Esophagus squamous epithelium (tissue), 5 donors: ENCODE measurements around the gene HNRNPD. TPM values are rescaled to one million over a fixed set of nuclear protein-coding genes. Genes with fewer than 3 reads are reported as not detected.

Experiments
- DNase-seq: peaks from one replicate; lab custom pipeline; 2025; lab: John Stamatoyannopoulos, UW
- H3K27ac ChIP-seq, 4 donors: fragments of 200-600 bp; sonication (generic); one replicate each; pipeline ENCODE4 v1.5.1; 2016 to 2019; ENCODE audit warnings: mild to moderate bottlenecking in 1 of 4
- H3K27me3 ChIP-seq, 4 donors: fragments of 200-600 bp; sonication (generic); 1 replicate in 3 of 4; 2 replicates in 1 of 4; pipeline versions ENCODE4 v1.5.1 to v1.6.0; 2017 to 2021; ENCODE audit warnings: antibody characterized with exemption in 1 of 4
- H3K36me3 ChIP-seq, 3 donors: fragments of 200-600 bp; sonication (generic); one replicate each; pipeline ENCODE4 v1.5.1; 2016 to 2019
- H3K4me1 ChIP-seq, 3 donors: fragments of 200-600 bp; sonication (generic); one replicate each; pipeline ENCODE4 v1.5.1; 2017 to 2019
- H3K4me3 ChIP-seq, 4 donors: fragments of 200-600 bp; sonication (generic); 1 replicate in 3 of 4; 2 replicates in 1 of 4; pipeline ENCODE4 v1.5.1; 2016 to 2019; ENCODE audit warnings: mild to moderate bottlenecking in 2 of 4, moderate library complexity in 1 of 4
- H3K9me3 ChIP-seq, 3 donors: fragments of 200-600 bp; sonication (generic); one replicate each; pipeline ENCODE4 v1.5.1; 2016 to 2019
- CTCF ChIP-seq, 6 experiments: fragments of 450-650 bp in 4 of 6; fragments of 200-600 bp in 2 of 6; sonication (generic) in 2 of 6; IDR thresholded peaks; one replicate each; pipeline ENCODE4 v1.5.1; 2016 to 2019; ENCODE audit warnings: antibody characterized with exemption in 6 of 6, mild to moderate bottlenecking in 4 of 6, moderate library complexity in 4 of 6
- POLR2A ChIP-seq, 4 donors: fragments of 450-650 bp; IDR thresholded peaks; one replicate each; pipeline ENCODE4 v1.6.1; 2017; ENCODE audit warnings: antibody characterized with exemption in 4 of 4, mild to moderate bottlenecking in 4 of 4, moderate library complexity in 3 of 4
- WGBS, 2 donors: methylation state at CpG; one replicate each; pipeline ENCODE4 v1.1.5; 2018; 5-methylcytosine and 5-hydroxymethylcytosine counted together
- intact Hi-C: fragments of 100-400 bp; cut with DNase I; formaldehyde crosslinking; loops from one replicate; pipeline ENCODE4 v1.15.0; 2022
- total RNA-seq, 4 donors: library from RNA; depleted of rRNA; stranded (reverse); fragments of >200 nt; gene quantifications; one replicate each; pipeline ENCODE4 v1.1.0, GENCODE V29; 2016
- donor health status: DM: yes; HTN: yes; CAD: no.

Gene HNRNPD
- 100 to 1,000 TPM in 1 of 4 donors, 10 to 100 TPM in 3; 49.9 to 105 (median 71.0) TPM for total RNA-seq

- 0 to 1% methylated on average over 39 to 43 of the region's 83 CpGs for WGBS, 2 donors
- DNase-seq, result peak; percentile 94
- Histone ChIP-seq H3K27ac (peak within 1 kb of the TSS; percentile 99 to 100 (median 100)), H3K27me3 (no peaks in the 10 kb centered on the region), H3K36me3 (peaks cover 0 to 12% (median 0%) of the 10 kb centered on the region in 3 donors), H3K4me1 (peaks cover 21 to 51% (median 34%) of the 10 kb centered on the region in 3 donors), H3K4me3 (peak within 1 kb of the TSS; percentile 76 to 97 (median 90)), H3K9me3 (no peaks in the 10 kb centered on the region)
- intact Hi-C loops, result loop anchor here (2.0 kb wide), 1 partner anchor 55 kb away; no protein-coding TSS in a partner anchor
- TF ChIP-seq CTCF (IDR thresholded peaks at IDR 0.05), result peak in 2 of 6 experiments; percentile 5 to 27
- TF ChIP-seq POLR2A (IDR thresholded peaks at IDR 0.05), result peak in 3 of 4 donors; percentile 22 to 90 (median 80)
Observed at GRCh38 chr4:82373816-82374625, at the start of gene HNRNPD. Gene HNRNPD (minus strand): TSS chr4:82373991. CDS start chr4:82373678, 313 bp downstream.

GRCh38 chr4:82422616-82423015, 48.8 kb upstream of the HNRNPD start:
- H3K36me3 ChIP-seq, result peaks cover 6 to 57% (median 34%) of the 10 kb centered on the region in 3 donors
- intact Hi-C loops, result no loop called here
- no peak for DNase-seq
- no peak overlapping the region for H3K4me3 ChIP-seq
- no peaks in the 10 kb centered on the region for H3K27me3 ChIP-seq
- H3K9me3 ChIP-seq, result no peaks in the 10 kb centered on the region
- TF ChIP-seq CTCF (IDR thresholded peaks at IDR 0.05) (no peak), POLR2A (IDR thresholded peaks at IDR 0.05) (no peak)
- H3K4me1 ChIP-seq, result peaks cover 6 to 27% (median 13%) of the 10 kb centered on the region in 3 donors
- no peak overlapping the region for H3K27ac ChIP-seq
- 80 to 81% methylated on average over 5 of the region's 5 CpGs for WGBS, 2 donors

- 78 to 80% methylated on average over 13 of the region's 13 CpGs for WGBS, 2 donors
- Histone ChIP-seq H3K27ac (no peak overlapping the region), H3K4me3 (no peak overlapping the region), H3K36me3 (peaks cover 6 to 51% (median 34%) of the 10 kb centered on the region in 3 donors), H3K27me3 (no peaks in the 10 kb centered on the region), H3K4me1 (peaks cover 5 to 21% (median 7%) of the 10 kb centered on the region in 3 donors), H3K9me3 (no peaks in the 10 kb centered on the region)
- no peak for TF ChIP-seq CTCF (IDR thresholded peaks at IDR 0.05)
- intact Hi-C loops, result no loop called here
- no peak for DNase-seq
Observed at GRCh38 chr4:82421796-82422560, 48.2 kb upstream of the HNRNPD start.

- peaks cover 0 to 4% (median 0%) of the 10 kb centered on the region in 4 donors for H3K27me3 ChIP-seq
- no peak for DNase-seq
- no peak overlapping the region for H3K4me3 ChIP-seq
- no peak for TF ChIP-seq POLR2A (IDR thresholded peaks at IDR 0.05)
- no peak for TF ChIP-seq CTCF (IDR thresholded peaks at IDR 0.05)
- H3K9me3 ChIP-seq, result no peaks in the 10 kb centered on the region
- intact Hi-C loops, result no loop called here
- H3K4me1 ChIP-seq, result no peaks in the 10 kb centered on the region
- 56 to 80% methylated on average over 3 of the region's 3 CpGs for WGBS, 2 donors
- H3K27ac ChIP-seq, result no peak overlapping the region
- H3K36me3 ChIP-seq, result peaks cover 6 to 25% (median 12%) of the 10 kb centered on the region in 3 donors
Observed at GRCh38 chr4:82419451-82419850, 45.7 kb upstream of the HNRNPD start.
